Smooth muscle cell (in vitro differentiated cells): ENCODE data around the gene SLC39A10. TPM values are rescaled to one million over a fixed set of nuclear protein-coding genes. Genes with fewer than 3 reads are reported as not detected.

Experiments
- DNase-seq: peaks from one replicate; lab custom pipeline; 2025; ENCODE audit not compliant: unreplicated experiment; lab: John Stamatoyannopoulos, UW
- H2AFZ ChIP-seq: fragments of 200-600 bp; sonication (generic); 2 replicates; pipeline ENCODE4 v1.6.0; 2016; ENCODE audit warnings: antibody characterized with exemption, low read depth, mild to moderate bottlenecking
- H3F3A ChIP-seq: fragments of 200-600 bp; sonication (generic); 2 replicates; pipeline ENCODE4 v1.6.0; 2017; ENCODE audit warnings: antibody characterized with exemption, low read depth
- H3K27ac ChIP-seq: fragments of 200-600 bp; sonication (generic); 2 replicates; pipeline ENCODE4 v1.5.1; 2016; ENCODE audit warnings: low read depth, mild to moderate bottlenecking
- H3K27me3 ChIP-seq: fragments of 200-600 bp; sonication (generic); 2 replicates; pipeline ENCODE4 v1.6.1; 2016; ENCODE audit warnings: low read depth, mild to moderate bottlenecking
- H3K36me3 ChIP-seq: fragments of 200-600 bp; sonication (generic); 2 replicates; pipeline ENCODE4 v1.5.1; 2016; ENCODE audit warnings: low read depth
- H3K4me1 ChIP-seq: fragments of 200-600 bp; sonication (generic); 2 replicates; pipeline ENCODE4 v1.5.1; 2016; ENCODE audit warnings: low read depth
- H3K4me2 ChIP-seq: fragments of 200-600 bp; sonication (generic); 2 replicates; pipeline ENCODE4 v1.6.0; 2016; ENCODE audit warnings: mild to moderate bottlenecking
- H3K4me3 ChIP-seq: fragments of 200-600 bp; sonication (generic); 2 replicates; pipeline ENCODE4 v1.5.1; 2016; ENCODE audit warnings: mild to moderate bottlenecking
- H3K79me2 ChIP-seq: fragments of 200-600 bp; sonication (generic); 2 replicates; pipeline ENCODE4 v1.6.0; 2016; ENCODE audit warnings: low read depth, mild to moderate bottlenecking
- H3K9ac ChIP-seq: fragments of 200-600 bp; sonication (generic); 2 replicates; pipeline ENCODE4 v1.6.0; 2016; ENCODE audit warnings: low read depth
- H3K9me3 ChIP-seq: fragments of 200-600 bp; sonication (generic); replicated peaks from 2 replicates; pipeline ENCODE4 v1.5.1; 2016; ENCODE audit warnings: low read depth
- H4K20me1 ChIP-seq: fragments of 200-600 bp; sonication (generic); 2 replicates; pipeline ENCODE4 v1.6.0; 2016; ENCODE audit warnings: low read depth
- WGBS: methylation state at CpG from one replicate; pipeline ENCODE4 v1.1.7; 2016; ENCODE audit warnings: low lambda C conversion rate; 5-methylcytosine and 5-hydroxymethylcytosine counted together
- polyA plus RNA-seq: library from polyadenylated mRNA; unstranded; fragments of >200 nt; fragmentation: Nextera tagmentation; extraction: Ambion mirVana; gene quantifications from 2 replicates; pipeline ENCODE4 v1.2.1, GENCODE V29; 2016
- total RNA-seq: library from RNA; depleted of rRNA; stranded (reverse); fragments of >200 nt; gene quantifications from 2 replicates; pipeline ENCODE4 v1.2.3, GENCODE V29; 2014
- TF ChIP-seq, protein P1 (sequence below): fragments of 200-600 bp; sonication (generic); IDR thresholded peaks from 2 replicates; pipeline ENCODE4 v1.5.1; 2017; ENCODE audit warnings: borderline replicate concordance, mild to moderate bottlenecking, antibody characterized with exemption; ENCODE audit not compliant: insufficient read depth, poor library complexity, severe bottlenecking

SLC39A10 gene
- total and polyA plus RNA-seq, 2 experiments from 2014 or later: 15.6 to 81.2 TPM

DNA sequence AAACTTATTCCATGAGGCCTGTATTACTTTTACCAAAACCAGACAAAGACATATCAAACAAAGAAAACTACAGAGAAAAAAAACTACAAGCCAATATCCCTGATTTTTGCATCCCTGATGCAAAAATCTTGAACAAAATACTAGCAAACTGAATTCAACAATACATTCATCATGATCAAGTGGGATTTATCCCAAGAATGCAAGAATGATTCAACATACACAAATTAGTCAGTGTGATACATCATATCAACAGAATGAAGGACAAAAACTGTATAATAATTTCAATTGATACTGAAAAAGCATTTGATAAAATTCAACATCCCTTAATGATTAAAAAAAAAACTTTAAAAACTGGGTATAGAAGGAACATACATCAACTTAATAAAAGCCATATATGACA is 106.8 kb downstream of the SLC39A10 start:
- Histone ChIP-seq H3K4me2 (no peak overlapping the region), H2AFZ (no peak overlapping the region), H4K20me1 (no peaks in the 10 kb centered on the region), H3K9ac (no peak overlapping the region), H3K4me3 (no peak overlapping the region), H3K27ac (no peak overlapping the region), H3K27me3 (no peaks in the 10 kb centered on the region), H3K9me3 (no peaks in the 10 kb centered on the region), H3K79me2 (no peaks in the 10 kb centered on the region), H3K36me3 (no peaks in the 10 kb centered on the region), H3F3A (no peaks in the 10 kb centered on the region), H3K4me1 (no peaks in the 10 kb centered on the region)
- TF ChIP-seq, protein P1, sequence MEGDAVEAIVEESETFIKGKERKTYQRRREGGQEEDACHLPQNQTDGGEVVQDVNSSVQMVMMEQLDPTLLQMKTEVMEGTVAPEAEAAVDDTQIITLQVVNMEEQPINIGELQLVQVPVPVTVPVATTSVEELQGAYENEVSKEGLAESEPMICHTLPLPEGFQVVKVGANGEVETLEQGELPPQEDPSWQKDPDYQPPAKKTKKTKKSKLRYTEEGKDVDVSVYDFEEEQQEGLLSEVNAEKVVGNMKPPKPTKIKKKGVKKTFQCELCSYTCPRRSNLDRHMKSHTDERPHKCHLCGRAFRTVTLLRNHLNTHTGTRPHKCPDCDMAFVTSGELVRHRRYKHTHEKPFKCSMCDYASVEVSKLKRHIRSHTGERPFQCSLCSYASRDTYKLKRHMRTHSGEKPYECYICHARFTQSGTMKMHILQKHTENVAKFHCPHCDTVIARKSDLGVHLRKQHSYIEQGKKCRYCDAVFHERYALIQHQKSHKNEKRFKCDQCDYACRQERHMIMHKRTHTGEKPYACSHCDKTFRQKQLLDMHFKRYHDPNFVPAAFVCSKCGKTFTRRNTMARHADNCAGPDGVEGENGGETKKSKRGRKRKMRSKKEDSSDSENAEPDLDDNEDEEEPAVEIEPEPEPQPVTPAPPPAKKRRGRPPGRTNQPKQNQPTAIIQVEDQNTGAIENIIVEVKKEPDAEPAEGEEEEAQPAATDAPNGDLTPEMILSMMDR: no peak
- no peak for DNase-seq

DNA sequence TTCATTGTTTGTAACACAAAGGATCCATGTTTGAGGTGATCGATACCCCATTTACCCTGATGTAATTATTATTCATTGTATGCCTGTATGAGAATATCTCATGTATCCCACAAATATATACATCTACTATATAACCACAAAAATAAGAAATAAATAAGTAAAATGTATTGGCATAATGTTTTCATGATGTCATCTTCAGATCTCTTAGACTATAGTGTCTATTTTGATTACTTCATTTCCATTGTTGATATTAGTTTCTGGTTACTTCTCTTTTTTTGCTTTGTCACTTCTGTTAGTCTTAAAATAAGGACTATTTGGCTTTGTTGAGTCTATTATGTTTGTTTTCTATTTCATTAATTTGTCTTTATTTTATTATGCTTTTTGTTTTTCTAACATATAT is 109.7 kb downstream of the SLC39A10 start:
- 100% methylated on average over 1 of the region's 1 CpG for WGBS
- Histone ChIP-seq H3K9ac (no peak overlapping the region), H2AFZ (no peak overlapping the region), H3K27me3 (no peaks in the 10 kb centered on the region), H3K79me2 (no peaks in the 10 kb centered on the region), H3K4me1 (no peaks in the 10 kb centered on the region), H3F3A (no peaks in the 10 kb centered on the region), H3K36me3 (no peaks in the 10 kb centered on the region), H3K4me2 (no peak overlapping the region), H3K4me3 (no peak overlapping the region), H4K20me1 (no peaks in the 10 kb centered on the region), H3K9me3 (no peaks in the 10 kb centered on the region), H3K27ac (no peak overlapping the region)
- TF ChIP-seq, protein P1: no peak
- DNase-seq: no peak

DNA sequence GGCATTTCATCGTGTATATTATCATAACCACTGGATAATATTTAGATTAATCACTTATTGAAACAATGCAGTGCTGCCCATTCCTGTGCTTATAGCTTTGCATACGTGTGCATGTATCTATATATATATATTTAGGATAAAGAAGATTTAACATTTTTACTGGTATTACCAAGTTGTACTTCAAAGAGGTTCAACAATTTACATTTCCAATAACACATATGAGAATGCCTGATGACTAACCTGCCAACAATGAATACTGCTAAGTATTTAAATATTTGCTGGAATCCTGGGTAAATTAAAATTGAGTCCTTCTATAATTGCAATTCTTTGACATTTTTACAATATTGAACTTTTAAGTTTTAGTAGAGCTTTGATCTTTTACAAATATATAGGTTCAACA is 111.4 kb downstream of the SLC39A10 start:
- Histone ChIP-seq H3K36me3 (no peaks in the 10 kb centered on the region), H3K27me3 (no peaks in the 10 kb centered on the region), H3F3A (no peaks in the 10 kb centered on the region), H3K9me3 (no peaks in the 10 kb centered on the region), H3K27ac (no peak overlapping the region), H3K4me1 (no peaks in the 10 kb centered on the region), H3K79me2 (no peaks in the 10 kb centered on the region), H3K4me2 (no peak overlapping the region), H4K20me1 (no peaks in the 10 kb centered on the region), H2AFZ (no peak overlapping the region), H3K4me3 (no peak overlapping the region), H3K9ac (no peak overlapping the region)
- TF ChIP-seq, protein P1: no peak
- WGBS: 83% methylated on average over 2 of the region's 2 CpGs
- DNase-seq: no peak

DNA sequence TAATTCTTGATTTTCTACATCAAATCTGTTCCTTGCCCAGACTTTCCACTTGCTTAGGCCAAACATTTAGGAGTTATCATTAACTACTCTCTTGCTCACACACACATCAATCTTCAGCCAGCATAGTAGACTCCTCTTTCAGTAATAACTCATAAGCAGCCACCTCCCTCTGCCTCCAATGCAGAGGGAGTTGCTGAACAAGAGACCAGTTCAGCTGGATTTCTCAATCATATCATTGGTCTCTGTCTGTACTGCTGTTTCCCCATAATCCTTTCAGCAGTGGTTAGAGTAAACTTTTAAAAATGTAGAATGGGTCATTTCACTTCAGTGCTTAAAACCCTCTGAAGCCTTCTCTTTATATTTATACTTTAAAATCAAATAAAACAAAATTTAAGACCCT is 112.9 kb downstream of the SLC39A10 start:
- Histone ChIP-seq H3K36me3 (no peaks in the 10 kb centered on the region), H3K79me2 (no peaks in the 10 kb centered on the region), H3K4me2 (no peak overlapping the region), H3F3A (no peaks in the 10 kb centered on the region), H3K9ac (no peak overlapping the region), H3K4me3 (no peak overlapping the region), H2AFZ (no peak overlapping the region), H4K20me1 (no peaks in the 10 kb centered on the region), H3K4me1 (no peaks in the 10 kb centered on the region), H3K27ac (no peak overlapping the region), H3K27me3 (no peaks in the 10 kb centered on the region), H3K9me3 (no peaks in the 10 kb centered on the region)
- TF ChIP-seq, protein P1: no peak
- no peak for DNase-seq
